Astrocyte (in vitro differentiated cells and primary cell): ENCODE results near the gene GJB3. TPM values are rescaled to one million over a fixed set of nuclear protein-coding genes. Genes with fewer than 3 reads are reported as not detected.

Experiments used
- DNase-seq: peaks from one replicate; pipeline ENCODE4 v3.0.0-alpha.2; 2010; ENCODE audit warnings: low read depth
- FAIRE-seq: peaks from 2 replicates; lab custom pipeline; 2011; peaks lifted over from hg19 to GRCh38; lab: Jason Lieb, UNC
- H2AFZ ChIP-seq: 2 replicates; pipeline ENCODE4 v1.6.0; 2012; ENCODE audit warnings: low read depth, low read length, inconsistent platforms
- H3K27ac ChIP-seq: 2 replicates; pipeline ENCODE4 v1.5.1; 2011; ENCODE audit warnings: low read depth, low read length, inconsistent platforms
- H3K27me3 ChIP-seq: 2 replicates; pipeline ENCODE4 v1.6.0; 2011; ENCODE audit warnings: low read length, inconsistent platforms; ENCODE audit not compliant: insufficient read depth
- H3K36me3 ChIP-seq: 2 replicates; pipeline ENCODE4 v1.5.1; 2011; ENCODE audit warnings: low read length, inconsistent platforms; ENCODE audit not compliant: insufficient read depth
- H3K4me1 ChIP-seq: 2 replicates; pipeline ENCODE4 v1.5.1; 2011; ENCODE audit warnings: low read length, inconsistent platforms; ENCODE audit not compliant: insufficient read depth
- H3K4me2 ChIP-seq: 2 replicates; pipeline ENCODE4 v1.6.0; 2012; ENCODE audit warnings: low read length, inconsistent platforms
- H3K4me3 ChIP-seq: 2 replicates; pipeline ENCODE4 v1.5.1; 2011; ENCODE audit warnings: low read depth, mild to moderate bottlenecking, low read length, inconsistent platforms; ENCODE audit not compliant: insufficient read depth
- H3K79me2 ChIP-seq: 2 replicates; pipeline ENCODE4 v1.6.0; 2012; ENCODE audit warnings: mild to moderate bottlenecking, low read length, inconsistent platforms; ENCODE audit not compliant: insufficient read depth
- H3K9ac ChIP-seq: 2 replicates; pipeline ENCODE4 v1.6.0; 2012; ENCODE audit warnings: mild to moderate bottlenecking, low read length, inconsistent platforms
- H3K9me3 ChIP-seq: 2 replicates; pipeline ENCODE4 v1.5.1; 2012; ENCODE audit warnings: low read depth, mild to moderate bottlenecking, low read length, inconsistent platforms; ENCODE audit not compliant: insufficient read depth
- H4K20me1 ChIP-seq: 2 replicates; pipeline ENCODE4 v1.6.0; 2012; ENCODE audit warnings: low read length, inconsistent platforms; ENCODE audit not compliant: insufficient read depth
- H3K27ac Mint-ChIP-seq: one replicate; pipeline ENCODE4 v1.8.0; 2021; ENCODE audit warnings: mild to moderate bottlenecking, mixed read lengths; ENCODE audit not compliant: unreplicated experiment
- H3K27me3 Mint-ChIP-seq: one replicate; pipeline ENCODE4 v1.8.0; 2021; ENCODE audit warnings: low read depth, mixed read lengths; ENCODE audit not compliant: unreplicated experiment
- H3K36me3 Mint-ChIP-seq: one replicate; pipeline ENCODE4 v1.8.0; 2021; ENCODE audit warnings: low read depth, mixed read lengths; ENCODE audit not compliant: unreplicated experiment
- H3K4me1 Mint-ChIP-seq: one replicate; pipeline ENCODE4 v1.8.0; 2021; ENCODE audit warnings: low read depth, mixed read lengths; ENCODE audit not compliant: unreplicated experiment
- H3K4me3 Mint-ChIP-seq: one replicate; pipeline ENCODE4 v1.8.0; 2021; ENCODE audit warnings: mild to moderate bottlenecking, moderate library complexity, mixed read lengths; ENCODE audit not compliant: unreplicated experiment
- H3K9me3 Mint-ChIP-seq: one replicate; pipeline ENCODE4 v1.8.0; 2021; ENCODE audit warnings: mild to moderate bottlenecking, mixed read lengths; ENCODE audit not compliant: unreplicated experiment
- EZH2 ChIP-seq: IDR thresholded peaks from 2 replicates; pipeline ENCODE4 v1.6.1; 2012; ENCODE audit warnings: mild to moderate bottlenecking, low read length, inconsistent platforms; ENCODE audit not compliant: insufficient read depth
- total RNA-seq: library from RNA; stranded (reverse); gene quantifications from 2 replicates; pipeline ENCODE4 v1.2.1, GENCODE V29; 2021
- TF ChIP-seq, protein P1 (sequence below): IDR thresholded peaks from 2 replicates; pipeline ENCODE4 v1.5.1; 2011; ENCODE audit warnings: low read depth, mild to moderate bottlenecking, inconsistent platforms, low read length, moderate library complexity; ENCODE audit not compliant: insufficient read depth

GJB3 gene
- total RNA-seq, 1 donor from 2014 or later, result 0.32 TPM

DNA sequence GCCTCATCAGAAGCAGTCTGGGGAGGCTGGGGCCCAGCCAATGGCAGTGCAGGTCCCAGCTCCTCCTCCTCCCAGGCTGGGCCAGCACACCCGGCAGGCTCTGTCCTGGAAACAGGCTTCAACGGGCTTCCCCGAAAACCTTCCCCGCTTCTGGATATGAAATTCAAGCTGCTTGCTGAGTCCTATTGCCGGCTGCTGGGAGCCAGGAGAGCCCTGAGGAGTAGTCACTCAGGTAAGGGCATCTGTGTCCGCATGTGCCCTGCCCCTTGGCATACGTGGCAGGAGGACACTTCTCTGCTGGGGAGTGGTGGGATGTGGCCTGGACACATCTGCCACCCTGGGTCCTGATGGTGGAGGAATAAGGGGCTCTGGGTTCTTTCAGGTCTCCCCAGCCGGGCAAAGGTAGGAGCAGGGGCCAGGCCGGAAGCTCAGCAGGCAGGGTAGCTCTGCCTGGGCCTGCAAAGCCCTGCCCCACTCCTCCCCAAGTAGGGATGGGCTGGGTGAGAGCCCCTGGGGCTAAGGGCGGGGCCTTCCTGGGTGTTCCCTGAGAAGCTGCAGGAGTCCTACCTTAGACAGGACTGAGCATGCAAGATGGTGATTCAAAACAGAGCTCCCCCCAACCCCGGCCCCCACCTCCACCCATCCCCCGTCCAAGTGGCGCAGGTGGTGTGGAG lies 25.9 kb upstream of the GJB3 start, which contains the start of gene GJB5:
Gene GJB5, plus strand, starts transcription at position 84 of the 674 bp plus-strand sequence. CDS start 2,284 bp downstream, outside the sequence.
- no peak within 1 kb of the TSS for H3K9ac ChIP-seq
- no peaks in the 10 kb centered on the region for H3K79me2 ChIP-seq
- no peak within 1 kb of the TSS for H2AFZ ChIP-seq
- Mint-ChIP-seq H3K27me3 (peaks cover 22% of the 10 kb centered on the region), H3K9me3 (peaks cover 5% of the 10 kb centered on the region), H3K4me1 (peaks cover under 1% of the 10 kb centered on the region), H3K4me3 (no peak within 1 kb of the TSS), H3K27ac (no peak within 1 kb of the TSS), H3K36me3 (peaks cover 7% of the 10 kb centered on the region)
- DNase-seq, result no peak
- FAIRE-seq, result no peak
- H3K9me3 ChIP-seq, result no peaks in the 10 kb centered on the region
- no peaks in the 10 kb centered on the region for H3K4me1 ChIP-seq
- H3K36me3 ChIP-seq, result no peaks in the 10 kb centered on the region
- no peak within 1 kb of the TSS for H3K27ac ChIP-seq
- no peak for TF ChIP-seq EZH2
- TF ChIP-seq, protein P1, sequence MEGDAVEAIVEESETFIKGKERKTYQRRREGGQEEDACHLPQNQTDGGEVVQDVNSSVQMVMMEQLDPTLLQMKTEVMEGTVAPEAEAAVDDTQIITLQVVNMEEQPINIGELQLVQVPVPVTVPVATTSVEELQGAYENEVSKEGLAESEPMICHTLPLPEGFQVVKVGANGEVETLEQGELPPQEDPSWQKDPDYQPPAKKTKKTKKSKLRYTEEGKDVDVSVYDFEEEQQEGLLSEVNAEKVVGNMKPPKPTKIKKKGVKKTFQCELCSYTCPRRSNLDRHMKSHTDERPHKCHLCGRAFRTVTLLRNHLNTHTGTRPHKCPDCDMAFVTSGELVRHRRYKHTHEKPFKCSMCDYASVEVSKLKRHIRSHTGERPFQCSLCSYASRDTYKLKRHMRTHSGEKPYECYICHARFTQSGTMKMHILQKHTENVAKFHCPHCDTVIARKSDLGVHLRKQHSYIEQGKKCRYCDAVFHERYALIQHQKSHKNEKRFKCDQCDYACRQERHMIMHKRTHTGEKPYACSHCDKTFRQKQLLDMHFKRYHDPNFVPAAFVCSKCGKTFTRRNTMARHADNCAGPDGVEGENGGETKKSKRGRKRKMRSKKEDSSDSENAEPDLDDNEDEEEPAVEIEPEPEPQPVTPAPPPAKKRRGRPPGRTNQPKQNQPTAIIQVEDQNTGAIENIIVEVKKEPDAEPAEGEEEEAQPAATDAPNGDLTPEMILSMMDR, result no peak
- no peaks in the 10 kb centered on the region for H3K27me3 ChIP-seq
- no peak within 1 kb of the TSS for H3K4me2 ChIP-seq
- H3K4me3 ChIP-seq, result no peak within 1 kb of the TSS
- H4K20me1 ChIP-seq, result no peaks in the 10 kb centered on the region

- no peaks in the 10 kb centered on the region for H3K4me1 ChIP-seq
- no peak overlapping the region for H3K27ac Mint-ChIP-seq
Observed at GRCh38 chr1:34755961-34756360, 25.1 kb upstream of the GJB3 start.

More at GRCh38 chr1:34755961-34756360, 25.1 kb upstream of the GJB3 start:
- Histone ChIP-seq H3K9ac (no peak overlapping the region), H3K4me3 (no peak overlapping the region), H3K27me3 (no peaks in the 10 kb centered on the region), H3K79me2 (no peaks in the 10 kb centered on the region), H2AFZ (no peak overlapping the region), H3K4me2 (no peak overlapping the region), H3K27ac (no peak overlapping the region), H4K20me1 (no peaks in the 10 kb centered on the region), H3K36me3 (no peaks in the 10 kb centered on the region), H3K9me3 (no peaks in the 10 kb centered on the region)
- no peak for TF ChIP-seq EZH2
- TF ChIP-seq, protein P1, result no peak
- no peak overlapping the region for H3K4me3 Mint-ChIP-seq
- H3K36me3 Mint-ChIP-seq, result peaks cover 7% of the 10 kb centered on the region
- peaks cover 22% of the 10 kb centered on the region for H3K27me3 Mint-ChIP-seq
- FAIRE-seq (no peak), DNase-seq (no peak)
- H3K4me1 Mint-ChIP-seq, result peaks cover 2% of the 10 kb centered on the region
- peaks cover 5% of the 10 kb centered on the region for H3K9me3 Mint-ChIP-seq
